Posterior cingulate gyrus (tissue), 11 donors: Measurements from ENCODE around the gene SLC38A5.

Experiments used
- DNase-seq, 10 donors: peaks; one replicate each; pipeline versions ENCODE4 v3.0.0 to v3.0.0-alpha.2; 2020 to 2021; ENCODE audit warnings: mixed read lengths in 3 of 10
- intact Hi-C: fragments of 100-400 bp; cut with DNase I; formaldehyde crosslinking; loops from one replicate; pipeline ENCODE4 v1.15.1; 2023

SLC38A5 gene

GRCh38 chrX:48492293-48492910 lies 22.3 kb upstream of the SLC38A5 start:
- intact Hi-C loops, result no loop called here

DNA sequence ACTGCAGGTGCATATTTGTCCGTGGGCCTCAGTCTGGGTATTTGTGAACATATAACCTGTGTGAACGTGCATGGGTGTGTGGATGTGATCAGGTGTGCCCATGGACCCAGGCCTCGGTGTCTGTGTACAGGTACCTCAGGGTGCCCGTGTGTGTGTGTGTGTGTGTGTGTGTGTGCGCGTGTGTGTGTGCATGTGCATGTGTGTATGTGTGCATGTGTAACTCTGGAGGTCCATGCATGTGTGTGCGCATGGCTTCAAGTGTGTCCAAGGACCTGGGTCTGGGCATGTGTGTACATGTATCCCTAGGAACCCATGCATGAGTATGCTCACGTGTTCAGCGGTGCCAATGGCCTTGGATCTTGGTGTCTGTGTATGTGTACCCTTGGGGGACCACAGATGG lies 21.7 kb upstream of the SLC38A5 start:
- intact Hi-C loops, result no loop called here
- peak in 1 of 10 donors; percentile 20 for DNase-seq

More at GRCh38 chrX:48492293-48492910, 22.3 kb upstream of the SLC38A5 start:
- DNase-seq, result peak in 1 of 10 donors; percentile 44

DNA sequence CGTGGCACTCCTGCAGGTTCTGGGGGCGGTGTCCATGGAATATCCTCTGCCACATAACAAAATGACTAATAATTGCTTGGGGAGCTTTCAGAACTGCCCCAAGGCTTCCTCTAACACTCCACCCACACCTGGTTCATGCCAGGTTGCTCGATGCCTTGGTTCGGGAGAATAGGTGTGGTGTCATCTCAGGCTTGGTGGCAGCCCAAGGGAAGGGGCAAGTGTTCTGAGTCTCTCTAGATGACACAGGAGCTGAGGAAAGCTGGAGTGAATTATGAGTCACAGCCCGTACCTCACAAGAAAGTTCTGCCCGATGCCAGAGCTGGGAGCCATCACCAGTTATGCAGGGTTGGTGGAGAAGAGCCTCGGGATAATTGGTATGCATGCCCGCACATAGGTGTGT lies 20.6 kb upstream of the SLC38A5 start:
- intact Hi-C loops, result no loop called here
- peak in 1 of 10 donors; percentile 62 for DNase-seq

DNA sequence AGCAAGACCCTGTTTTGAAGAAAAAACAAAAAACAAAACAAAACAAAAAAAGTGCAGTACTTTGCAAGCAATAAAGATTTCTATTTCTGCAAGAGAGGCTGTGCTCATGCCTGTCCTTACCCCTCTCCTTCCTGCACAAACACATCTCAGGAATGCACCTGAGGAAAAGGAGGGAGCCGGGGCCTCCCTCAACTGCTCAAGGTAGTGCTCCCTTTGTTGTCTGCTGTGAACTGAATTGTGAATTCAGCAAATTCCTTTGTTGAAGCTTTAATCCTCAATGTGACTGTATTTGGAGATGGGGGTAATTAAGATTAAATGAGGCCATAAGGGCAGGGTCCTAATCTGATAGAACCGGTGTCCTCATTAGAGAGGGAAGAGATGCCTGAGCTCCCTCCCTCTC lies 19.8 kb upstream of the SLC38A5 start:
- DNase-seq, result peak in 1 of 10 donors; percentile 15
- intact Hi-C loops, result no loop called here

GRCh38 chrX:48489296-48489695 lies 19.2 kb upstream of the SLC38A5 start:
- peak in 2 of 10 donors; percentile 26 to 62 for DNase-seq
- intact Hi-C loops, result no loop called here

DNA sequence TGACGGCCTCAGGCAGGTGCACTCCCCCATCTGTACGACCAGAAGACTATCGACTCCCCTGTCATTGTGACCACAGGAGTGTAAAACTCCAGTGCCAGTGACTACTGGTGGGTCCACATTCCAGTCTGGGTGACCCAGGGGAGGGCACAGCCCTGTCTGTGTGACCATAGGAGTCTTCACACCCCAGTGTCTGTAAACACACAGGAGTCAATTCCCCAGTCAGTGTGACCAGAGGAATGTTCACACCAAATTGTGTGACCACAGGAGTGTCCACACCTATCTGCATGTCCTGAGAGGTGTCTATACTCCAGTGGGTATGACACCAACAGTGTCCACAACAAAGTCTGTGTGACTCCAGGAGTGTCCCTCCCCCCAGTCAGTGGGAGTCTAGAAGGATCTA lies 18.0 kb upstream of the SLC38A5 start:
- no peak for DNase-seq
- intact Hi-C loops, result no loop called here

GRCh38 chrX:48487362-48487798 lies 17.3 kb upstream of the SLC38A5 start:
- peak in 1 of 10 donors; percentile 35 for DNase-seq
- intact Hi-C loops, result no loop called here

DNA sequence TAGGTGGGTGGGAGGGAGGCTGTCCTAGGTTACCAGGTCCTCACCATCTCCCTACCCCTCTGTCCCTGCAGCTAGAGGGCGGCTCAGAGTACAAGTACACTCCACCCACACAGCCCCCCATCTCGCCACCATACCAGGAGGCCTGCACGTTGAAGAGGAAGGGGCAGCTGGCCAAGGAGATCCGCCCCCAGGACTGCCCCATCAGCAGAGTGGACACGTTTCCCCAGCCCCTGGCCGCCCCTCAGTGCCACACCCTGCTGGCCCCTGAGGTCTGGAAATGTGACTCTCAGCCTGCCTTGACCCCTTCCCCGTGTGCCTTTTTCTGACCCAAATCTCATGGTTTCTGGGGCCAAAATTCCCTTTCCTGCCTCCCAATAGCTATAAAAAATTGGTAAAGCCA lies 12.5 kb upstream of the SLC38A5 start:
- DNase-seq, result peak in 2 of 10 donors; percentile 58 to 60
- intact Hi-C loops, result no loop called here

DNA sequence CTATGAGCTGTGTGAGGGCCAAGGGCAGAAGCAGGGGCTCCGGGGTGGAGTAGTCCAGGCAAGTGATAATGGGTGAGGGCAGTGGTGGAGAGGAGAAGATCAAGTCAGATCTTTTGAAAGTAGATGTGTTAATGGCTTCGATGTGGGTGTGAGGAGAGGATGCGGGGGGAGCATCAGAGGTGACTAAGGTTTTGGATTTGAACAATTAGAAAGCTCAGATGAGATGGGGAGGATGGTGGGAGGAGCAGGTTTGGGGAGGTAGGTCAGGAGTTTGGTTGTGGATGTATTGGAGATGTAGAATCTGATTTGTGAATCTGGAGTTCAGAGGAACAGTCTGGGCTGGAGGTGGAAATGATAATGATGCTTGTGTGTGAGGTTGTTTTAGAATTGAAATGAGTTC lies 10.5 kb upstream of the SLC38A5 start:
- intact Hi-C loops, result no loop called here
- DNase-seq, result peak in 1 of 10 donors; percentile 4

DNA sequence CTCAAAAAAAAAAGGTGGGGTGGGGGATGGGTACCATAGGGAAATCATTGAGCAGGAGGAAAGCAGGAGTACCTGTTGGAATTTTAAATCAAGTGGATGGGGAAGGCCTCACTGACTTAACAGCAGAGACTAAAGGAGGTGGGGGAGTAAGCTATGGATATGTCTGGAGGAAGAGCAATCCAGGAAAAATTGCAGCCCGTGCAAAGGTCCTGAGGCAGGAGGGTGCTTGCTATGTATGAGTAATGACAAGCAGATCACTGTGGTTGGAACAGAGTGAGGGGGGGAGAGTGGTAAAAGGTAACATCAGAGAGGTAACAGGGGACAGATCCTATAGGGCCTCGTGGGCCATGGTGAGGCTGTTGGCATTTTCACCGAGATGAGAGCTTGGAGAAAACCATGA lies 10.1 kb upstream of the SLC38A5 start:
- peak in 1 of 10 donors; percentile 5 for DNase-seq
- intact Hi-C loops, result no loop called here

DNA sequence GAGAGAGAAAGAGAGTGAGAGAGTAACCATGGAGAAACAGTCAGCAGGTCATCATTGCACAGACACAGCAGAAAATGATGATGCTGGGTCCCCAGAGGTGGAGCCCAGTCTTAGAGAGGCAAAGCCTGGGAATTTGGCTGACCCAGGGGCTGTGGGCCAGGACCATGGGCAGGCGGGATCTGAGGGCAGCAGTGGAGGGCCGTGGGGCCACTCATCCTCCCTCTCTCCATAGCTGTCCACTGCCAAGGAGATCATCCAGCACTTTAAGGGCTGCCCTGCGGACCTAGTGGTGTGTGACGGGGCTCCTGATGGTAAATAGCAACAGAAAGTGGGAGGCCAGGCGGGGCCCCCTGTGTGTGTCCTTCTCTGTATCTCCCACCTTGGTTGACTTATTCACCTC lies 8.7 kb upstream of the SLC38A5 start:
- DNase-seq, result peak in 3 of 10 donors; percentile 31 to 61 (median 52)
- intact Hi-C loops, result no loop called here

- intact Hi-C loops, result no loop called here
- DNase-seq, result peak in 3 of 10 donors; percentile 28 to 70 (median 65)
Observed at GRCh38 chrX:48477960-48478755, 8.1 kb upstream of the SLC38A5 start.

- peak in 1 of 10 donors; percentile 6 for DNase-seq
- intact Hi-C loops, result no loop called here
Observed at GRCh38 chrX:48476919-48477318, 6.9 kb upstream of the SLC38A5 start.

DNA sequence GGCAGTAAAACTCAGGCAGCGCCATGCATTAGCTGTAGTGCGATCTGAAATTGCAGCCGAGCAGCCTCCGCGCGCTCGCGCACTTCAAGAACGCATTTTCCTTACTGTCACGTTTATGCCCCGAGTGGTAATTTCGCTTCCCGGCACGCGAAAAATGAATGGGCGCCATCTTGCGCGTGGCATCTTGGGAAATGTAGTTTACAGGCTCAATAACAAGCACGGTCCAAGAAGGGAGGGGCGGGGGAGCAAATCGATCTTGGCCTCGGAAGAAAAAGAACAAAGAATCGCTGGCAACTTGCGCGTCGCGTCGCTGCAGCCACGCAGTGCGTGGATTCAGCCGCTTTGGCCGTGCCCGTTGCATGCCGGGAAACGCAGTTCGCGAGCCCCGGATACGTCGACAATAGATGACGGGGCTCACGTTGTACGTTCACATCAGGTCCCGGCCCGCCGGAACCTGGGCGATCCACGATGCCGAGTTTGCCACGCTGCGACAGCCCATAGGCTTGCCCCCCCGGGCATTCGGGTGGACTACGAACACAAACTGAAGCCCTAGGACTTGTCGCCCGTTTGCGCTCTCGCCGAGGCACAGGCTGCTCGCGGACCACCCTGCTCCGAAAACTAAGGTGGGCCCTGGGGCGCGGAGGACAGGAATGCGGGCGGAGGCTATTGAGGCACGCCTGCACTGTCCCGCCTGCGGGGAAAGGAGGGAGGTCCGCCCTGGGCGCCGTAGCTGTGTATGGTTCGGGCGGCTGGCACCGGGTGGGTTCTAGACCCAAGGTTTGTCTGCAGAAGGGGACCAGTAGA lies 5.9 kb upstream of the SLC38A5 start, which contains the start of gene FTSJ1:
FTSJ1 (plus strand) TSS at position 426 of the 804 bp plus-strand sequence. CDS start 1,849 bp downstream, outside the sequence.
- intact Hi-C loops, result loop anchor here (1.0 kb wide), 1 partner anchor 63 kb away; the partner anchor contains the start of gene TBC1D25
- peak; percentile 81 to 98 (median 88) for DNase-seq

- intact Hi-C loops, result loop anchor here (1.0 kb wide), 1 partner anchor 64 kb away; the partner anchor contains the start of gene TBC1D25
- DNase-seq, result no peak
Observed at GRCh38 chrX:48475296-48475695, 5.2 kb upstream of the SLC38A5 start.

GRCh38 chrX:48474581-48474980 lies 4.5 kb upstream of the SLC38A5 start:
- DNase-seq, result peak in 1 of 10 donors; percentile 57
- intact Hi-C loops, result no loop called here

DNA sequence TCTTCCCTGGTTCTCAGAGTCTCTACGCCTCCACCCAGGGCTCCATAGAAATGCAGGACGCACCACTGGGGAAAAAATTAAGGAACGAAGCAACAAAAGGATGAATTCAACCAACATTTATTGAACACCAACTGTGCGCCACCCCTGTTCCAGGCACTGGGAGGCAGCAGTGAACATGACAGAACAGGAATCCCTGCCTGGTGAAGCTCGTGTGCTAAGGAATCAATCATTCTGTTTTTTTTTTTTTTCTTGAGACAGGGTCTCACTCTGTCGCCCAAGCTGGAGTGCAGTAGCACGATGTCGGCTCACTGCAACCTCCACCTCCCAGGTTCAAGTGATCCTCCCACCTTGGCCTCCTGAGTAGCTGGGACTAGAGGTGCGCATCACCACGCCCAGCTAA lies 4.1 kb upstream of the SLC38A5 start:
- intact Hi-C loops, result no loop called here
- DNase-seq, result peak in 2 of 10 donors; percentile 51 to 82

GRCh38 chrX:48473704-48473990 lies 3.6 kb upstream of the SLC38A5 start:
- intact Hi-C loops, result no loop called here
- DNase-seq, result peak in 1 of 10 donors; percentile 81

GRCh38 chrX:48472851-48473703 lies 3.0 kb upstream of the SLC38A5 start:
- intact Hi-C loops, result no loop called here
- DNase-seq, result peak in 1 of 10 donors; percentile 10

DNA sequence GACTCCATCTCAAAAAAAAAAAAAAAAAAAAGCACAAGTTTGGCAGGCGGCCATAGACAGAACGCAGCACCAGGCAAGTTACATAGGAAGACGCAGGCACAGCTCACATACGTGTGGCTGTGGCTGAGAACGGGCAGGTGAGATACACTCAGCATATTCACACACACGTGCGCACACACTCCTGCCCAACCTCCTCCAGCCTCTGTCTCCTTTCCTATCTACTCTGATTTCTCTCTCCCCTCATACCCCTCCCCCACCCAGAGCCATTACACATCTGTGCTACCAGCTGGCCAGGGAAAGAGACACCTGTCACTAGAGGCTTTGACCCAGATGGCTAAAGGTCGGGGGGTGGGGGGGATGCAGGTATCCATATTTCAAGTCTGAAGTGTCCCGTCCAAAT lies 2.2 kb upstream of the SLC38A5 start:
- no peak for DNase-seq
- intact Hi-C loops, result no loop called here
